Nephron (organoid): Measurements from ENCODE around the gene OGFR.
A peak's percentile ranks its signal among the peaks of the same experiment; 100 is the strongest.

ENCODE experiments used
- H3K27ac Mint-ChIP-seq, 3 experiments: 2 replicates each; pipeline ENCODE4 v1.8.0; 2020; ENCODE audit warnings: mixed read lengths in 3 of 3, mild to moderate bottlenecking in 2 of 3, moderate library complexity in 1 of 3
- H3K27me3 Mint-ChIP-seq: 2 replicates; pipeline ENCODE4 v1.8.0; 2021; ENCODE audit warnings: low read depth, mild to moderate bottlenecking, moderate library complexity, mixed read lengths
- H3K36me3 Mint-ChIP-seq: 2 replicates; pipeline ENCODE4 v1.8.0; 2020; ENCODE audit warnings: low read depth, mixed read lengths
- H3K4me1 Mint-ChIP-seq: 2 replicates; pipeline ENCODE4 v1.8.0; 2020; ENCODE audit warnings: mixed read lengths
- H3K4me3 Mint-ChIP-seq, 3 experiments: 2 replicates each; pipeline ENCODE4 v1.8.0; 2020; ENCODE audit warnings: mild to moderate bottlenecking in 3 of 3, mixed read lengths in 3 of 3, moderate library complexity in 2 of 3
- H3K9me3 Mint-ChIP-seq: 2 replicates; pipeline ENCODE4 v1.8.0; 2020; ENCODE audit warnings: mixed read lengths
- TF ChIP-seq, protein P1 (sequence below), 3 experiments: fragments of 200-600 bp; sonication (generic); IDR thresholded peaks; one replicate each; pipeline ENCODE4 v1.5.0; 2021; ENCODE audit warnings: antibody characterized with exemption in 3 of 3; ENCODE audit not compliant: unreplicated experiment in 3 of 3

Gene OGFR, protein sequence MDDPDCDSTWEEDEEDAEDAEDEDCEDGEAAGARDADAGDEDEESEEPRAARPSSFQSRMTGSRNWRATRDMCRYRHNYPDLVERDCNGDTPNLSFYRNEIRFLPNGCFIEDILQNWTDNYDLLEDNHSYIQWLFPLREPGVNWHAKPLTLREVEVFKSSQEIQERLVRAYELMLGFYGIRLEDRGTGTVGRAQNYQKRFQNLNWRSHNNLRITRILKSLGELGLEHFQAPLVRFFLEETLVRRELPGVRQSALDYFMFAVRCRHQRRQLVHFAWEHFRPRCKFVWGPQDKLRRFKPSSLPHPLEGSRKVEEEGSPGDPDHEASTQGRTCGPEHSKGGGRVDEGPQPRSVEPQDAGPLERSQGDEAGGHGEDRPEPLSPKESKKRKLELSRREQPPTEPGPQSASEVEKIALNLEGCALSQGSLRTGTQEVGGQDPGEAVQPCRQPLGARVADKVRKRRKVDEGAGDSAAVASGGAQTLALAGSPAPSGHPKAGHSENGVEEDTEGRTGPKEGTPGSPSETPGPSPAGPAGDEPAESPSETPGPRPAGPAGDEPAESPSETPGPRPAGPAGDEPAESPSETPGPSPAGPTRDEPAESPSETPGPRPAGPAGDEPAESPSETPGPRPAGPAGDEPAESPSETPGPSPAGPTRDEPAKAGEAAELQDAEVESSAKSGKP

DNA sequence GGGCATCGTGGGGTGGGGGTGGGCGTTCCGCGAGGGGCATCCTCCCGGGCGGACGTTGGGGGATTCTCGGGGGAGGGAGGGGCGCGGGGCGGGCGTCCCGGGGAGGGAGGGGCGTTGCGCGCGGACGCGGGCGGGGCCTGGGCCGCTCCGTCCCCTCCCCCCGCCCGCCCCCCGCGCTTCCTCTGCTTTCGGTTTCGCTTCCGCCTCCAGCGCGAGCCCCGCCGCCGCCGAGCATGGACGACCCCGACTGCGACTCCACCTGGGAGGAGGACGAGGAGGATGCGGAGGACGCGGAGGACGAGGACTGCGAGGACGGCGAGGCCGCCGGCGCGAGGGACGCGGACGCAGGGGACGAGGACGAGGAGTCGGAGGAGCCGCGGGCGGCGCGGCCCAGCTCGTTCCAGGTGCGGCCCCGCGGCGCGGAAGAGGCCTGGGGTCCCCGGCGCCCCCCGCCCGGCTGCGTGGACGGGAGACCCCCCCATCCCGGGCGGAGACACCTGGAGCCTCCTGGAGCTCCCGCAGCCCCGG is at the start of gene OGFR:
Gene OGFR (plus strand): TSS at position 209 of the 528 bp plus-strand sequence. CDS start 25 bp downstream, at position 234.
- H3K4me1 Mint-ChIP-seq = peaks cover 20% of the 10 kb centered on the region
- peaks cover 17% of the 10 kb centered on the region for H3K36me3 Mint-ChIP-seq
- TF ChIP-seq, protein P1, sequence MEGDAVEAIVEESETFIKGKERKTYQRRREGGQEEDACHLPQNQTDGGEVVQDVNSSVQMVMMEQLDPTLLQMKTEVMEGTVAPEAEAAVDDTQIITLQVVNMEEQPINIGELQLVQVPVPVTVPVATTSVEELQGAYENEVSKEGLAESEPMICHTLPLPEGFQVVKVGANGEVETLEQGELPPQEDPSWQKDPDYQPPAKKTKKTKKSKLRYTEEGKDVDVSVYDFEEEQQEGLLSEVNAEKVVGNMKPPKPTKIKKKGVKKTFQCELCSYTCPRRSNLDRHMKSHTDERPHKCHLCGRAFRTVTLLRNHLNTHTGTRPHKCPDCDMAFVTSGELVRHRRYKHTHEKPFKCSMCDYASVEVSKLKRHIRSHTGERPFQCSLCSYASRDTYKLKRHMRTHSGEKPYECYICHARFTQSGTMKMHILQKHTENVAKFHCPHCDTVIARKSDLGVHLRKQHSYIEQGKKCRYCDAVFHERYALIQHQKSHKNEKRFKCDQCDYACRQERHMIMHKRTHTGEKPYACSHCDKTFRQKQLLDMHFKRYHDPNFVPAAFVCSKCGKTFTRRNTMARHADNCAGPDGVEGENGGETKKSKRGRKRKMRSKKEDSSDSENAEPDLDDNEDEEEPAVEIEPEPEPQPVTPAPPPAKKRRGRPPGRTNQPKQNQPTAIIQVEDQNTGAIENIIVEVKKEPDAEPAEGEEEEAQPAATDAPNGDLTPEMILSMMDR (IDR thresholded peaks at IDR 0.05; ENCODE audit: unreplicated experiment in 3 of 3) = no peak
- H3K27ac Mint-ChIP-seq = peak within 1 kb of the TSS; percentile 80 to 95 (median 88)
- H3K9me3 Mint-ChIP-seq = no peaks in the 10 kb centered on the region
- peaks cover 10% of the 10 kb centered on the region for H3K27me3 Mint-ChIP-seq
- peak within 1 kb of the TSS; percentile 93 to 97 (median 94) for H3K4me3 Mint-ChIP-seq

DNA sequence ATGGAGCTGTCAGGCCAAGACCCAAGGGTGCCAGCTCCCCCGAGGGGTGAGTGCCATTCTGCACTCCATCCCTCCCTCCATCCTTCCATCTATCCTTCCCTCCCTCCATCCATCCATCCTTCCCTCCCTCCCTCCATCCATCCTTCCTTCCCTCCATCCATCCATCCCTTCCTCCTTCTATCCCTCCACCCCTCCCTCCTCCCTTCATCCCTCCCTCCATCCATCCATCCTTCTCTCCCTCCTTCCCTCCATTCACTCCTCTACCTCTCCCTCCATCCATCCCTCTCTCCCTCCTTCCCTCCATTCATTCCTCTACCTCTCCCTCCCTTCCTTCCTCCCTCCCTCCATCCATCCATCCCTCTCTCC is 49.7 kb upstream of the OGFR start:
- Mint-ChIP-seq H3K9me3 (peaks cover 2% of the 10 kb centered on the region), H3K36me3 (no peaks in the 10 kb centered on the region), H3K27me3 (peaks cover 22% of the 10 kb centered on the region), H3K4me3 (no peak overlapping the region), H3K4me1 (peaks cover 8% of the 10 kb centered on the region), H3K27ac (no peak overlapping the region)
- TF ChIP-seq, protein P1 (IDR thresholded peaks at IDR 0.05; ENCODE audit: unreplicated experiment in 3 of 3) = no peak

DNA sequence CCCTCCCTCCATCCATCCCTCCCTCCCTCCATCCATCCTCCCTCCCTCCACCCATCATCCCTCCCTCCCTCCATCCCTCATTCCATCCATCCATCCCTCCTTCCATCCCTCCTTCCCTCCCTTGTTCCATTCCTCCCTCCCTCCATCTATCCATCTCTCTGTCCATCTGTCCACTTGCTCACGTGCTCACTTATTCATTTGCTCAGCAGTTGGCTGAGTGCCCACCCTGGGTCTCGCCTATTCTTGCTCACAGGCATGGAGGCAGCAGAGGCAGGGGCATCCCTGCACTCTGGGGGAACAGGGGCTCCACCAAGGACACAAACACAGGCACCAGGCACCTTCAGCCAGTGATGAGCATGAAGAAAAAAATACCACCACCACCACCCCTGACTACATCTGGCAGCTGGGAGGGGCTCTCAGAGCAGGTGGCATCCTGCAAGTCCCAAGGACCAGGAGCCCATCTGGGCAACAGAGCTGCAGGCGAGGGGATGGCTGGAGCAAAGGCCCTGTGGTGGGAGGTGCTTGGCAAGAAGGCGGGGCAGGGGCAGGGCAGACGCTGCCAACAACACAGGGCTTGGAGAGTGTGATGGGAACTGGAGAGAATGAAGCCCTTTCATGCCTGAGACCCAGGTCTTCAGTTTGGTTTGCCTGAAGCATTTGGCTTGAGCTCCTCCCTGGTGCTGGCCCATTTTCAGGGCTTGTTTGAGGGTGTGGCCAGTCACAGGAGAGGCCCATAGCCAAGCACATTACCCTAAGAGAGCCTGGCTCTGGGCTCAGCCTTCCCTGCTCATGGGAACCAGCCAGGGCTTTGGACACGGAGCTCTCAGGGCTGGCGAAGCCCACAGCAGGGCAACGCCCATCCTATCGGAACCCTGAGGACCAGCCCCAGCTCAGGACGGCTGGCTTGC is 48.6 kb upstream of the OGFR start:
- Mint-ChIP-seq H3K27me3 (peaks cover 23% of the 10 kb centered on the region), H3K27ac (no peak overlapping the region), H3K9me3 (peaks cover 2% of the 10 kb centered on the region), H3K4me3 (no peak overlapping the region), H3K4me1 (peaks cover 8% of the 10 kb centered on the region), H3K36me3 (no peaks in the 10 kb centered on the region)
- TF ChIP-seq, protein P1 (IDR thresholded peaks at IDR 0.05; ENCODE audit: unreplicated experiment in 3 of 3) = no peak

DNA sequence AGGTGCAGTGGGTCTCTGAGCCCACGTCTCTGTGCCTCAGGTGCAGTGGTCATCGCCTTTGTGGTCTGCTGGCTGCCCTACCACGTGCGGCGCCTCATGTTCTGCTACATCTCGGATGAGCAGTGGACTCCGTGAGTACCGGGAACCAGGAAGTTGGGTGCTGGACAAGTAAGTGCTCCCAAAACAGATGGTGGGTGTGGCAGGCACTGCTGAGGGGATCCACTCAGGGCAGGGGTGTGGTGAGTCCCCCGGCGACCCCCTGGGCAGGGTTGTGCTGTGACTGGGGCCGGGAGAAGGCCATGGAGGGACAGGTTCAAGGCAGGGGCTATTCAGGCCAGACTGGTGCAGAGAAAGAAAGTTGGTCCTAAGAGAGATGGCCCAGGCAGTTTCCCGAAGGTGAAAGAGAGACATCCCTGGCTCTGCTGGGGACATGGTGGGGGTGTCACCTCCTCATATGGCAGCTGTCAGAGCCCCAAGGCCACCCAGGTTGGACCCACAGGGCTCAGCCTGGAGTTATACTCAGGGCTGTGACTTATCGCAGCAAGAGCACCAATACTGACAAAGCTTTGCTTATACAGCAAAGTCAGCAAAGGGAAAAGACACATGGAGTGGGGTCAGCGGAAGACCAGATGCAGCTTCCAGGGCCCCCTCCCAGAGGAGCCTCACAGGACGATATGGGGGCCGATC is 46.3 kb upstream of the OGFR start:
- H3K4me1 Mint-ChIP-seq = peaks cover 12% of the 10 kb centered on the region
- peaks cover 2% of the 10 kb centered on the region for H3K9me3 Mint-ChIP-seq
- H3K4me3 Mint-ChIP-seq = no peak overlapping the region
- H3K27me3 Mint-ChIP-seq = peaks cover 20% of the 10 kb centered on the region
- TF ChIP-seq, protein P1 (IDR thresholded peaks at IDR 0.05; ENCODE audit: unreplicated experiment in 3 of 3) = no peak
- H3K36me3 Mint-ChIP-seq = no peaks in the 10 kb centered on the region
- H3K27ac Mint-ChIP-seq = peak overlapping the region in 1 of 3 experiments; percentile 14

DNA sequence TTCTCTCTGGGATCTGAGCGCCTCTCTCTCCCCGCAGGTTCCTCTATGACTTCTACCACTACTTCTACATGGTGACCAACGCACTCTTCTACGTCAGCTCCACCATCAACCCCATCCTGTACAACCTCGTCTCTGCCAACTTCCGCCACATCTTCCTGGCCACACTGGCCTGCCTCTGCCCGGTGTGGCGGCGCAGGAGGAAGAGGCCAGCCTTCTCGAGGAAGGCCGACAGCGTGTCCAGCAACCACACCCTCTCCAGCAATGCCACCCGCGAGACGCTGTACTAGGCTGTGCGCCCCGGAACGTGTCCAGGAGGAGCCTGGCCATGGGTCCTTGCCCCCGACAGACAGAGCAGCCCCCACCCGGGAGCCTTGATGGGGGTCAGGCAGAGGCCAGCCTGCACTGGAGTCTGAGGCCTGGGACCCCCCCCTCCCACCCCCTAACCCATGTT is 44.6 kb upstream of the OGFR start:
- no peak overlapping the region for H3K4me3 Mint-ChIP-seq
- H3K4me1 Mint-ChIP-seq = peaks cover 12% of the 10 kb centered on the region
- peak overlapping the region; percentile 16 to 53 (median 51) for H3K27ac Mint-ChIP-seq
- TF ChIP-seq, protein P1 (IDR thresholded peaks at IDR 0.05; ENCODE audit: unreplicated experiment in 3 of 3) = no peak
- H3K36me3 Mint-ChIP-seq = no peaks in the 10 kb centered on the region
- H3K27me3 Mint-ChIP-seq = peaks cover 20% of the 10 kb centered on the region
- peaks cover 2% of the 10 kb centered on the region for H3K9me3 Mint-ChIP-seq
